GM18502 (cell line): ENCODE data around the gene NLGN4X.
"Not testable (repeated sequence)": the region's sequence is repeated elsewhere in the genome, so short reads cannot be mapped to it uniquely, and the experiment has no call there.

Source experiments
- ATAC-seq: cut with Tn5 transposase; IDR thresholded peaks from one replicate; pipeline ENCODE4 v1.9.1; 2021; ENCODE audit warnings: mild to moderate bottlenecking; ENCODE audit not compliant: unreplicated experiment, poor library complexity

NLGN4X gene

DNA sequence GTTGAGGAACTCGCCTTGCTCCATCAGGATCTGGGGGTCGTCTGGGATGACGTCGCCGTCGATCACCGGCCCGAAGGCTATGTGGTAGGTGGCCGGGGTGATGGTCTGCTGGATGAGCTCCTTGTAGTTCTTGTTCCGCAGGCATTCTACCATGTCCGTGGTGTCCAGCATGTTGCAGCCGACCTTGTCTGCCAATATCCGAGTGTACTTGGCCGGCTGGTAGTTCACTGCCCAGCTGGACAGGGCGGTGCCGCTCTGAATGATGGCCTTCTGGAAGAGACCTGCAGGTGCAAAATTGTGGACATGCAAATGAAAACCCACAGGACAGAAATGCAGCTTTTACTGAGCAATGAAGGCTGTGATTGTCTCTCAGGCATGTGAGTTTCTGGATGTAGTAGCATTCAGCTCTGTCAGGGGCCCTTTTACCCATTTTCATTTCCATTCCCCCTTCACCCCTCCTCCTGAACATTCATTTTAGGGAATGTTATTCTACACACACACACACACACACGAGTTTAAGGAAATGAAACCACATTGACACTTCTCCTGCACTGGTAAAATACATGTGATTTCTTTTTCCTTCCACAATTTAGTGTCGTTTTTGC lies 325.0 kb downstream of the NLGN4X start:
- ATAC-seq: not testable (repeated sequence)

DNA sequence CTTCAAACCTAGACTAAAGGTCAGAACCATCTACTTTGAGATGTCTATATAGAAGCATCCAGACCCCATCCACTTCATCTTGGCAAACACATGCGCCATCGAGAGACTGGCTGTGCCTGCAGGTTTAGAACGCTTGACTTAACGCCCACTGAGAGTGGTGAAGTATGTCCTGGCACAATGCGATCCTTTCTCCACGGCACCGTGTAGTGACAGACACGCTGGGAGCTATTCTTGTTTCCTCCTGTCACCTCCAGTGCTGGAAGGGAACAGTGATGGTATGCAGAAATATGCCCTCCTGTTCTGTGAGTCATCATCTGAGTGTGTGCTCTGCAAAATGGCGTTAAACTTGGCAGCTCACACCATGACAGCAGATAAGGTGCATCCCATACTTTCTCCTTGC lies 330.2 kb downstream of the NLGN4X start:
- ATAC-seq: no peak

DNA sequence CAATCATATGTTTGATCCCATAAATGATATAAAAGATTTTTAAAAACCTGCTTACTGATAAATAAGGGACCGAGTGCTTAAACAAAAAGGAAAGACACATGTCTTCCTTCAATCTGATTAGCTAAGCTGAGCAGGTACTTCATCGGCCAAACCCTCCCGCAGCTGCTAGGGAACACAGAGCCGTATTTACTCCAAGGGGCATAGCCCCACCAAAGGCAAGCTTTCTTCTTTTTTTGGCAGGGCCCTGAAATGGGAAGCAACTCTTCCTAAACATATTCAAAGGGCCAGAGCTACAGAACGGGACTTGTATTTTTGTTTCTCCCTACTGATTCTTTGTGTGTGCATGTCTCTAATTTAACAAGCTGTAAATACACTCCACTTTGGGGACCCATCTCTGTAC lies 337.3 kb downstream of the NLGN4X start:
- ATAC-seq: no peak

DNA sequence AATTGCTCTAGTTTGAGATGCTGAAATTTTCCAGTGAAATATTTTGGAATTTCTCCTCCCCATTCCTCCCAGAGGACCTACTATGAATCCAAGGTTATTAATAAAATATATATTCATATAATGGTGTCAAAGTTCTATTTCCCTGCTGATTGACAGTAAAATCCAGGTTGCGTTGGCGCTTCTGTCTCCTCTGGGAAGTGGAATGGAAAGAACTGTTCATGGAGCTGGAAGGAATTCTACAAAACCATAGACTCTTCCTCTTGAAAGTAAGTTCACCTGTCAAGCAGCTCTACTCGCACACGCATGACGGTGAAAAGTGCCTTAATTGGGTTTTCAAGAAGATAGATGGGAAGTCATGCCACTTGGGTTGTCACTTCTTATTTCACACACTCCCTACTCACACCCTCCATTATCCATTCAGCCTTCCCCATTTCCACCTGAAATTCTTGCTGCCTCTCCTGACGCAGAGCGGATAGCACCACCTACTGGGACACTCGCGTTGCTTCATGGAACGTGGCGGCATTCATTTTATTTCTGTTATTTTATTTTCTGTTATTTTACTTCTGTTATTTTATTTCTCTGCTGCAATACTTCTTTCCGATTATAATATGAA lies 351.6 kb downstream of the NLGN4X start:
- no peak for ATAC-seq

DNA sequence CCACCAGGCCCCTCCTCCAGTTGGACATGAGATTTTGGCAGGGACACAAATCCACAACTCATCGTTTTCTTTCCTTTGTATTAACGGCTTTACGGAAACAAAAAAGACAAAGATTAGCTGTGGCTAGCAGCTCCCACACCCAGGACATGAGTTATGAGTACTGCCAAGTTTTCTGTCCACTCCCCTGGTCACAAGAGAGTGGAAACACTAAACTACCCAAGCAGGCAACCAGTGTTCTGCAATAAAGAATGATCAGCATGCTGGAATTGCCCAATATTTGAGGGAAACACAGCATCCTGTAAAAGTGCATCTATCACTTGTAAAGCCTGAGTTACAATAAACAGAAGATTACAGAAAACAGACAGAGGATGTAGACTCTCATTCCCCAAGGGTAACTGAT lies 358.4 kb downstream of the NLGN4X start:
- ATAC-seq: no peak

DNA sequence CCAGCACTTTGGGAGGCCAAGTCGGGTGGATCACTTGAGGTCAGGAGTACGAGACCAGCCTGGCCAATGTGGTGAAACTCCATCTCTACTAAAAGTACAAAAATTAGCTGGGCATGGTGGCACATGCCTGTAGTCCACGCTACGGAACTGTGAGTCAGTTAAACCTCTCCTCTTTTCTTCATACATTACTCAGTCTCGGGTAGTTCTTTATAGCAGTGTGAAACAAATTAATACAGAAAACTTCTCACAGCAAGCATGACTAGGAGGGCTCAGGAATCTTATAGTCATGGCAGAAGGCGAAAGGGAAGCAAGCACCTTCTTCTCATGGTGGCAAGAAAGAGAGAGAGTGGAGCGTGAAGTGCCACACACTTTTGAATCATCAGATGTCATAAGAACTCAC lies 358.9 kb downstream of the NLGN4X start:
- ATAC-seq: no peak

DNA sequence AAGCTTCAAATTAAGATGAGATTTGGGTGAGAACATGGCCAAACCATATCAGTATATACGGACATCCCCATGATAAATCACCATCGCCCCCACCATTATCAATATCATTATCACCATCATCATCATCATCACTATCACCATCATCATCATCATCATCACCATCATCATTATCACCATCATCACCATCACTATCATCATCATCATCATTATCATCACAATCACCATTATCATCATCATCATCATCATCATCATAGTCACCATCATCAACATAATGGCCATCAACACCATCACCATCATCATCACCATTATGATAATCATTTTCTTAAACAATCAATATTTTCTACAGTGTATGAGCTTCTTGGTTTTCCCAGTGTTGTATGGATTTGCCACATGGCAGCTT lies 360.9 kb downstream of the NLGN4X start:
- no peak for ATAC-seq

DNA sequence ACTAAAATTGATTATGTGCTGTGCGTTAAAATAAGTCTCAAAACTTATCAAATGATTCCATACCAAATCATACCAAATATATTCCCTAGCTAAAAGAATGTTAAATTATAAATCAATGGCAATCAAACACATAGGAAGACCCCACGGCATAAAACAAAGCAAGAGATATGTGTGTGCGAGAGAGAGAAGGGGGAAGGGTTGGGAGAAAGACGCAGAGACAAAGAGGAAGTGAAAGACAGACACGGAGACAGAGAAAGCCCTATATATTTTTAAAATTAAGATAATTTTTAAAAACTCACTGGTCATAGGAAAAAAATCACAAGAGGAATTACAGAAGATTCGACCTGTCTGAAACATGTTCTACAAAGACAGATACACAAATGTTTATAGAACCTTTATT lies 371.4 kb downstream of the NLGN4X start:
- ATAC-seq: no peak

DNA sequence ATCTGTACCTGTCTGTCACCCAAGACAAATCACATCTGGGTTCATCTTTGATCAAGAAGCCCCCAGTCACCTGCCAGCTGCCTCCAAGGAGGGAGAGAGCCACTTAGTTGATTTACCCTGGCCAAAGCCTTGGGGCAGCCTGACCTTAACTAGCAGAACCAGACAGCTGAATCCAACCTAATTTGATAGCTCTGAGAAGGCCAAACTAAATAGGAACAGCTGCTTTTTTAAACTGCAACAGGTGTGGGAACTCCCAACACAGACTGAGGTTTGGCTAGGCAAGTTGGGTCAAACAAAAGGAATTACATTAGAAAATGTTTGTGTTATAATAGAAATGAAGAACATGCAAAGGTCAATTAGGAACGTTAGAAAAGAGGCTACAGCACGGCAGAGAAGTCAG lies 375.7 kb downstream of the NLGN4X start:
- ATAC-seq: no peak

DNA sequence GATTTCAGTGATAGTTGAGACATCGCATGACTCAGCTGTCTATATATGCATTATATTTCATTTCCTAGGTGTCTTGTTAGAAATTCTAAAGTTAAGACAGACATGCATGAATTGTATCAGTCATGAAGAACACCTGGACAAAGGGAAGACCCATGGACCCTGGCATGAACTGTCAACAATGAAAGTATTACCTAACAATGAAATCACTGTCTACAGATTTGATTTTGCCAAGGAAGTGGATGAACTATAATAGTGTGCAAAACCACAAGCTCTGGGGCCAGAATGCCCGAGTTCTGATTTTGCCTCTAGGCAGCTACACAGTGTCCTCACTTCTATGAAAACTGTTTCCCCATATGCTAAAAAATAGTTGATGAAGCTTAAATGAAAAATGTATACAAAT lies 386.1 kb downstream of the NLGN4X start:
- no peak for ATAC-seq
